PFSK-1 (cell line): ENCODE data around the gene NRDC.

Source experiments
- FOXP2 ChIP-seq: optimal IDR thresholded peaks from 2 replicates; pipeline ENCODE3; 2011; ENCODE audit warnings: borderline replicate concordance, control low read depth, inconsistent platforms; ENCODE audit not compliant: insufficient read depth; ENCODE audit errors: extremely low read length, extremely low read depth
- POLR2AphosphoS5 ChIP-seq: IDR thresholded peaks from 2 replicates; pipeline ENCODE4 v1.6.1; 2012; ENCODE audit warnings: low read depth, mild to moderate bottlenecking, control low read depth, low read length, moderate library complexity
- REST ChIP-seq, 2 experiments: IDR thresholded peaks; 2 replicates each; pipeline versions ENCODE4 v1.6.1 to v1.8.0; 2011 to 2012; ENCODE audit warnings: low read depth in 2 of 2, low read length in 2 of 2, control low read depth in 1 of 2, inconsistent platforms in 1 of 2, mild to moderate bottlenecking in 1 of 2, moderate library complexity in 1 of 2; ENCODE audit not compliant: insufficient read depth in 1 of 2
- SIN3A ChIP-seq: IDR thresholded peaks from 2 replicates; pipeline ENCODE4 v1.6.1; 2012; ENCODE audit warnings: mild to moderate bottlenecking, low read length, moderate library complexity, borderline replicate concordance; ENCODE audit not compliant: insufficient read depth
- TAF1 ChIP-seq: IDR thresholded peaks from 2 replicates; pipeline ENCODE4 v1.6.1; 2012; ENCODE audit warnings: low read length, control low read depth, borderline replicate concordance; ENCODE audit not compliant: insufficient read depth

Gene NRDC

GRCh38 chr1:51897699-51898031, 19.1 kb upstream of the NRDC start:
- TF ChIP-seq POLR2AphosphoS5 (no peak), SIN3A (no peak), FOXP2 (no peak), TAF1 (no peak), REST (IDR thresholded peaks at IDR 0.05; ENCODE audit: insufficient read depth in 1 of 2, low read depth in 2 of 2, low read length in 2 of 2) (no peak)

GRCh38 chr1:51878308-51878615, 265 bp downstream of the NRDC start:
- TF ChIP-seq SIN3A (no peak), REST (IDR thresholded peaks at IDR 0.05; ENCODE audit: insufficient read depth in 1 of 2, low read depth in 2 of 2, low read length in 2 of 2) (no peak), POLR2AphosphoS5 (no peak), TAF1 (no peak), FOXP2 (no peak)

- TF ChIP-seq SIN3A (no peak), TAF1 (no peak), POLR2AphosphoS5 (no peak), REST (IDR thresholded peaks at IDR 0.05; ENCODE audit: insufficient read depth in 1 of 2, low read depth in 2 of 2, low read length in 2 of 2) (no peak), FOXP2 (no peak)
These were observed 856 bp downstream of the NRDC start for GRCh38 chr1:51877434-51878307.

GRCh38 chr1:51875836-51876235, 2.7 kb downstream of the NRDC start:
- TF ChIP-seq TAF1 (no peak), SIN3A (no peak)

- TF ChIP-seq FOXP2, result no peak
- TF ChIP-seq POLR2AphosphoS5, result no peak
- TF ChIP-seq SIN3A, result no peak
- TF ChIP-seq TAF1, result no peak
- no peak for TF ChIP-seq REST (IDR thresholded peaks at IDR 0.05; ENCODE audit: insufficient read depth in 1 of 2, low read depth in 2 of 2, low read length in 2 of 2)
These were observed 3.2 kb downstream of the NRDC start for GRCh38 chr1:51875291-51875772.
